H1 (cell line): Measurements from ENCODE around the gene DDX1. TPM values are rescaled to one million over a fixed set of nuclear protein-coding genes. Genes with fewer than 3 reads are reported as not detected.

Experiments used
- CTCF ChIA-PET: fragments of 300-600 bp; sonication (Branson Sonifier 250); formaldehyde crosslinking; loops from one replicate; lab custom pipeline; 2021; ENCODE audit not compliant: partially characterized antibody; lab: Charles Lee
- POLR2A ChIA-PET: fragments of 300-600 bp; sonication (Branson Sonifier 250); formaldehyde crosslinking; loops from one replicate; lab custom pipeline; 2021; ENCODE audit warnings: inconsistent platforms; ENCODE audit not compliant: partially characterized antibody; lab: Charles Lee
- DNase-seq, 2 experiments: peaks; one replicate each; pipeline versions ENCODE4 v3.0.0 to v3.0.0-alpha.2; 2010 to 2022; ENCODE audit warnings: low spot score in 2 of 2, low read depth in 1 of 2, mixed read lengths in 1 of 2
- FAIRE-seq: peaks from 2 replicates; lab custom pipeline; 2011; peaks lifted over from hg19 to GRCh38; lab: Jason Lieb, UNC
- H2AFZ ChIP-seq: 2 replicates; pipeline ENCODE4 v1.8.1; 2012; ENCODE audit warnings: low read length, inconsistent platforms
- H2AK5ac ChIP-seq: 2 replicates; pipeline ENCODE4 v1.6.1; 2013; ENCODE audit warnings: low read depth, low read length
- H2BK120ac ChIP-seq: replicated peaks from 2 replicates; pipeline ENCODE3; 2013; ENCODE audit warnings: low read depth, low read length, inconsistent platforms
- H2BK12ac ChIP-seq: 2 replicates; pipeline ENCODE4 v1.6.1; 2013; ENCODE audit warnings: low read depth, low read length
- H2BK15ac ChIP-seq: 2 replicates; pipeline ENCODE4 v1.6.1; 2013; ENCODE audit warnings: low read length
- H2BK20ac ChIP-seq: 2 replicates; pipeline ENCODE4 v1.6.1; 2013; ENCODE audit warnings: low read length
- H2BK5ac ChIP-seq: 2 replicates; pipeline ENCODE4 v1.6.1; 2013; ENCODE audit warnings: low read depth, low read length
- H3K14ac ChIP-seq: 2 replicates; pipeline ENCODE4 v1.6.1; 2013; ENCODE audit warnings: inconsistent platforms; ENCODE audit not compliant: insufficient read length
- H3K18ac ChIP-seq: 2 replicates; pipeline ENCODE4 v1.6.1; 2013; ENCODE audit warnings: low read length; ENCODE audit errors: extremely low read depth
- H3K23ac ChIP-seq: 2 replicates; pipeline ENCODE4 v1.6.1; 2013; ENCODE audit warnings: inconsistent platforms; ENCODE audit not compliant: insufficient read length
- H3K23me2 ChIP-seq: 2 replicates; pipeline ENCODE4 v1.6.1; 2013; ENCODE audit warnings: low read depth, low read length
- H3K27ac ChIP-seq: 2 replicates; pipeline ENCODE4 v1.6.1; 2011; ENCODE audit warnings: low read depth, low read length, inconsistent platforms
- H3K27me3 ChIP-seq, 4 experiments: replicated peaks in 1 of 4; 1 replicate in 1 of 4; 2 replicates in 3 of 4; pipeline versions ENCODE4 v1.6.1 to v1.8.1; 2011 to 2013; ENCODE audit warnings: low read length in 3 of 4, mild to moderate bottlenecking in 3 of 4, inconsistent platforms in 2 of 4, mixed read lengths in 2 of 4, moderate library complexity in 1 of 4; ENCODE audit not compliant: control insufficient read depth in 3 of 4, insufficient read depth in 3 of 4; ENCODE audit errors: extremely low read depth in 1 of 4
- H3K36me3 ChIP-seq, 4 experiments: 2 replicates each; pipeline versions ENCODE4 v1.6.1 to v1.8.1; 2011 to 2013; ENCODE audit warnings: mild to moderate bottlenecking in 4 of 4, low read length in 3 of 4, moderate library complexity in 2 of 4, control low read depth in 1 of 4, inconsistent platforms in 1 of 4; ENCODE audit not compliant: insufficient read depth in 4 of 4, control insufficient read depth in 2 of 4
- H3K4ac ChIP-seq: replicated peaks from 2 replicates; pipeline ENCODE3; 2013; ENCODE audit warnings: low read length, low read depth, mixed read lengths, inconsistent platforms; ENCODE audit not compliant: insufficient read length
- H3K4me1 ChIP-seq, 4 experiments: replicated peaks in 1 of 4; 1 replicate in 1 of 4; 2 replicates in 3 of 4; pipeline versions ENCODE4 v1.6.1 to v1.8.1; 2011 to 2013; ENCODE audit warnings: low read length in 3 of 4, inconsistent platforms in 2 of 4, mixed read lengths in 1 of 4; ENCODE audit not compliant: insufficient read depth in 4 of 4, control insufficient read depth in 3 of 4
- H3K4me2 ChIP-seq, 2 experiments: 2 replicates each; pipeline versions ENCODE4 v1.6.1 to v1.8.1; 2011 to 2013; ENCODE audit warnings: low read depth in 2 of 2, low read length in 2 of 2, control low read depth in 1 of 2, inconsistent platforms in 1 of 2, mild to moderate bottlenecking in 1 of 2; ENCODE audit not compliant: insufficient read depth in 1 of 2
- H3K4me3 ChIP-seq, 4 experiments: fragments of 200-600, 300-600 bp in 1 of 4; sonication (generic), shearing (Covaris generic), sonication (Bioruptor Twin) in 1 of 4; 2 replicates each; pipeline versions ENCODE4 v1.5.1 to v1.8.1; 2011 to 2016; ENCODE audit warnings: low read length in 4 of 4, low read depth in 3 of 4, control low read depth in 2 of 4, inconsistent platforms in 2 of 4, mild to moderate bottlenecking in 2 of 4, mixed read lengths in 1 of 4, moderate library complexity in 1 of 4; ENCODE audit not compliant: insufficient read depth in 2 of 4; ENCODE audit errors: extremely low read depth in 1 of 4
- H3K56ac ChIP-seq: replicated peaks from 2 replicates; pipeline ENCODE3; 2013; ENCODE audit warnings: low read depth, mild to moderate bottlenecking, mixed read lengths, low read length, inconsistent platforms; ENCODE audit not compliant: insufficient read length
- H3K79me1 ChIP-seq: 2 replicates; pipeline ENCODE4 v1.6.1; 2013; ENCODE audit warnings: low read depth, low read length, control low read depth
- H3K79me2 ChIP-seq, 2 experiments: 2 replicates each; pipeline versions ENCODE4 v1.6.1 to v1.8.1; 2012 to 2013; ENCODE audit warnings: low read length in 2 of 2, mild to moderate bottlenecking in 2 of 2, inconsistent platforms in 1 of 2; ENCODE audit not compliant: insufficient read depth in 2 of 2, control insufficient read depth in 1 of 2
- H3K9ac ChIP-seq, 4 experiments: replicated peaks in 1 of 4; 1 replicate in 1 of 4; 2 replicates in 3 of 4; pipeline versions ENCODE4 v1.6.1 to v1.8.1; 2011 to 2013; ENCODE audit warnings: low read depth in 3 of 4, low read length in 3 of 4, control low read depth in 2 of 4, mild to moderate bottlenecking in 2 of 4, moderate library complexity in 2 of 4, inconsistent platforms in 1 of 4; ENCODE audit errors: extremely low read depth in 1 of 4
- H3K9me3 ChIP-seq, 2 experiments: 2 replicates each; pipeline versions ENCODE4 v1.6.1 to v1.8.1; 2012 to 2013; ENCODE audit warnings: mild to moderate bottlenecking in 2 of 2, moderate library complexity in 2 of 2, control low read depth in 1 of 2, inconsistent platforms in 1 of 2, low read depth in 1 of 2, low read length in 1 of 2, mixed read lengths in 1 of 2; ENCODE audit not compliant: insufficient read depth in 2 of 2
- H4K20me1 ChIP-seq, 2 experiments: replicated peaks in 1 of 2; 2 replicates each; pipeline versions ENCODE3 to v1.8.1; 2011 to 2013; ENCODE audit warnings: inconsistent platforms in 2 of 2, low read length in 2 of 2, mild to moderate bottlenecking in 1 of 2; ENCODE audit not compliant: insufficient read depth in 2 of 2, control insufficient read depth in 1 of 2
- H4K5ac ChIP-seq: 2 replicates; pipeline ENCODE4 v1.6.1; 2013; ENCODE audit warnings: low read length, low read depth, mixed read lengths, inconsistent platforms; ENCODE audit not compliant: insufficient read length
- H4K8ac ChIP-seq: 2 replicates; pipeline ENCODE4 v1.8.0; 2013; ENCODE audit warnings: mild to moderate bottlenecking, moderate library complexity, low read length, inconsistent platforms; ENCODE audit not compliant: insufficient read depth; ENCODE audit errors: extremely low read depth
- H4K91ac ChIP-seq: replicated peaks from 2 replicates; pipeline ENCODE3; 2013; ENCODE audit warnings: low read length, mixed read lengths, inconsistent platforms; ENCODE audit not compliant: insufficient read length
- ATF3 ChIP-seq: IDR thresholded peaks from 2 replicates; pipeline ENCODE4 v1.6.1; 2011; ENCODE audit warnings: low read depth, mild to moderate bottlenecking, low read length; ENCODE audit not compliant: insufficient read depth
- BACH1 ChIP-seq: IDR thresholded peaks from 2 replicates; pipeline ENCODE4 v1.6.1; 2012; ENCODE audit warnings: low read length, improper control_type of control experiment
- CTCF ChIP-seq, 3 experiments: IDR thresholded peaks; 1 replicate in 2 of 3; 2 replicates in 1 of 3; pipeline versions ENCODE4 v1.5.1 to v1.6.1; 2011; ENCODE audit warnings: low read length in 3 of 3, mild to moderate bottlenecking in 3 of 3, inconsistent platforms in 2 of 3, low read depth in 1 of 3, moderate library complexity in 1 of 3; ENCODE audit not compliant: insufficient read depth in 1 of 3; ENCODE audit errors: control extremely low read depth in 1 of 3
- EZH2 ChIP-seq: fragments of 200-600 bp; sonication (generic); IDR thresholded peaks from 2 replicates; pipeline ENCODE4 v1.7.1; 2012; ENCODE audit warnings: low read depth, mild to moderate bottlenecking, moderate library complexity, low read length, inconsistent platforms; ENCODE audit not compliant: severe bottlenecking
- HDAC6 ChIP-seq: IDR thresholded peaks from one replicate; pipeline ENCODE4 v1.7.1; 2012; ENCODE audit warnings: low read depth, mild to moderate bottlenecking, inconsistent platforms, low read length, moderate library complexity
- KDM4A ChIP-seq: IDR thresholded peaks from one replicate; pipeline ENCODE4 v1.7.1; 2012; ENCODE audit warnings: low read depth, mild to moderate bottlenecking, moderate library complexity, low read length, inconsistent platforms; ENCODE audit not compliant: severe bottlenecking
- KDM5A ChIP-seq: fragments of 200-600 bp; IDR thresholded peaks from 2 replicates; pipeline ENCODE4 v1.7.1; 2012; ENCODE audit warnings: mild to moderate bottlenecking, low read length, inconsistent platforms, mixed read lengths
- RAD21 ChIP-seq, 2 experiments: IDR thresholded peaks in 1 of 2; conservative IDR thresholded peaks in 1 of 2; 2 replicates each; pipeline ENCODE4 v1.6.1; 2011; ENCODE audit warnings: low read depth in 2 of 2, low read length in 2 of 2, improper control_type of control experiment in 1 of 2, inconsistent platforms in 1 of 2, mild to moderate bottlenecking in 1 of 2, moderate library complexity in 1 of 2
- SRF ChIP-seq: IDR thresholded peaks from 2 replicates; pipeline ENCODE4 v1.6.1; 2011; ENCODE audit warnings: mild to moderate bottlenecking, low read depth, low read length, moderate library complexity
- WGBS, 2 experiments: shearing (Covaris generic) in 1 of 2; methylation state at CpG; one replicate each; pipeline versions ENCODE4 v1.1.6 to v1.1.7; 2013 to 2015; ENCODE audit warnings: low lambda C conversion rate in 2 of 2, mixed read lengths in 2 of 2, inconsistent platforms in 1 of 2, low coverage in 1 of 2, missing lambda C conversion rate in 1 of 2; ENCODE audit not compliant: insufficient replicate concordance in 2 of 2, insufficient coverage in 1 of 2, insufficient read length in 1 of 2; ENCODE audit errors: extremely low coverage in 1 of 2, missing lambda C conversion rate in 1 of 2; 5-methylcytosine and 5-hydroxymethylcytosine counted together
- polyA plus RNA-seq, 7 experiments: library from polyadenylated mRNA; depleted of rRNA in 3 of 7; stranded (reverse) in 5 of 7; unstranded in 2 of 7; fragments of >200 nt in 5 of 7; fragments of 200-250 nt in 2 of 7; gene quantifications; 1 replicate in 5 of 7; 2 replicates in 1 of 7; 4 replicates in 1 of 7; pipeline versions ENCODE4 v1.2.1 to v1.2.3, GENCODE V29; 2011 to 2013; ENCODE audit warnings: missing spikeins in 2 of 7, mixed read lengths in 2 of 7
- total RNA-seq: library from RNA; stranded (reverse); fragmentation: NEBNext Ultra II Directional; extraction: Animal tissue kit (Norgen Biotek cat#: 25700); gene quantifications from 2 replicates; pipeline ENCODE4 v1.2.1, GENCODE V29; 2021

The DDX1 gene
- total and polyA plus RNA-seq, 2 of the 8 experiments (the other 6 are each of a cell fraction or from before 2014, with no cell fraction given), result 51.1 to 161 TPM

GRCh38 chr2:15620857-15621471 lies 29.3 kb downstream of the DDX1 start:
- 91% methylated on average over 4 of the region's 4 CpGs; no CpG with 5 or more reads in 1 of the 2 experiments for WGBS, 2 experiments
- Histone ChIP-seq H3K9me3 (no peaks in the 10 kb centered on the region), H3K79me2 (no peaks in the 10 kb centered on the region), H3K18ac (no peak overlapping the region), H3K4ac (no peak overlapping the region), H3K4me1 (no peaks in the 10 kb centered on the region), H2BK12ac (no peak overlapping the region), H4K8ac (no peak overlapping the region), H3K4me3 (no peak overlapping the region), H3K9ac (no peak overlapping the region), H3K23ac (no peak overlapping the region), H3K27me3 (no peaks in the 10 kb centered on the region), H3K79me1 (no peaks in the 10 kb centered on the region), H4K91ac (no peak overlapping the region), H3K4me2 (no peak overlapping the region), H3K36me3 (peaks cover 12 to 83% (median 40%) of the 10 kb centered on the region in 4 experiments), H3K27ac (no peak overlapping the region), H2BK15ac (no peak overlapping the region), H4K5ac (no peak overlapping the region), H2BK120ac (no peak overlapping the region), H2AK5ac (no peak overlapping the region), H3K14ac (no peak overlapping the region), H4K20me1 (peaks cover 0 to 6% of the 10 kb centered on the region in 2 experiments), H2BK20ac (no peak overlapping the region), H2BK5ac (no peak overlapping the region), H2AFZ (no peak overlapping the region), H3K56ac (no peak overlapping the region), H3K23me2 (no peaks in the 10 kb centered on the region; the same call in 1 of the 2 replicates)
- DNase-seq (no peak), FAIRE-seq (no peak)
- ChIA-PET CTCF (interaction anchor here (0.6 kb wide), 1 partner anchor 1098 kb away, joined by 3 read pairs; no protein-coding TSS in a partner anchor), POLR2A (interaction anchor here (0.6 to 1.3 kb wide), 2 partner anchors 14 to 19 kb away, joined by 3 read pairs; no protein-coding TSS in a partner anchor)
- no peak for TF ChIP-seq ATF3
- no peak for TF ChIP-seq CTCF (IDR thresholded peaks at IDR 0.05; ENCODE audit: control extremely low read depth in 1 of 3, insufficient read depth in 1 of 3, low read depth in 1 of 3, low read length in 3 of 3)
- no peak for TF ChIP-seq KDM4A
- no peak for TF ChIP-seq KDM5A
- no peak for TF ChIP-seq RAD21 (IDR thresholded peaks at IDR 0.05 in 1 of 2, conservative IDR thresholded peaks at IDR 0.05 in 1 of 2; ENCODE audit: low read depth in 2 of 2, low read length in 2 of 2)
- no peak for TF ChIP-seq HDAC6
- TF ChIP-seq BACH1, result no peak
- TF ChIP-seq SRF, result no peak
- no peak for TF ChIP-seq EZH2
